Retina (tissue), 1 donor: ENCODE results near the gene SHROOM3.
"Not testable (repeated sequence)": the region's sequence is repeated elsewhere in the genome, so short reads cannot be mapped to it uniquely, and the experiment has no call there.

Experiments
- DNase-seq: peaks from one replicate; pipeline ENCODE4 v3.0.0-alpha.2; 2016

Gene SHROOM3

DNA sequence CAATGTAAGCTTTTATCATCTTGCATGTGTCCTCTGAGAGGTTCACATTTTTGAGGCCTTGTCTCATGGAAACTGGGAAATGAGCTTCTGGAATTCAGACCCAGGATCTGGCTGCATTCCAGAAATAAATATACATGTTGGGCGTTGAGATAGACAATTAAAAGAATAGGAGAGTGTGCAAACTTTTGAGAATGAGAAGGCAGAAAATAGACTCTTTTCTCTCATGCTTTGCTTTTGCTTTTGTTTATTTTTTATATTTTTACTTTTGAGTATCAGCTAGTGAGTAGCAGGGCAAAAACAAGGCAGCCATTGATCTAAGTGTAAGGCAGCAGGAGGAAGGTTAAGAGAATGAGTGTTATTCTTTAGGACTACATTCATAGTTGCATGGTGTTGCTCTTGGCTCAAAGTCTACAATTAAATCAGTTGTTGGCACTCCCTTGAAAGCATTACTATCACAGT is 12.4 kb downstream of the SHROOM3 start:
- no peak for DNase-seq

DNA sequence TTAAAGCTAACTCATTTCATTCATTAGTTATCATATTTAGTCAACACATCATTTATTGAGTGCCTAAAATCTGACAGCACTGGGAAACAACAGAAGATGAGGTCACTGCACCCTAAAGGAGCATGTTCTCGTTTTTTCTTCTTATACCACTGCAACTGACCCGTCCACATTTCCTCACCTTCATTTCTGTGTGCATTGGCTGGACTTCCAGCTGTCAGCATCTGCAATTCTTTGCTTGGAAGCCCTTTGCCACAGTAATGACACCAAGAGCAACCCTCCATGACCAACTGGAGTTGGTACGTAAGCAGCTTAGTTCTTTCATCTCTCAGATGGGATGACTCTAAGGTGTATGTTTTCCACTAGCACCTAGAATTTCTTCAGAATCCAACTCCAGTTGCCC is 13.2 kb downstream of the SHROOM3 start:
- no peak for DNase-seq

DNA sequence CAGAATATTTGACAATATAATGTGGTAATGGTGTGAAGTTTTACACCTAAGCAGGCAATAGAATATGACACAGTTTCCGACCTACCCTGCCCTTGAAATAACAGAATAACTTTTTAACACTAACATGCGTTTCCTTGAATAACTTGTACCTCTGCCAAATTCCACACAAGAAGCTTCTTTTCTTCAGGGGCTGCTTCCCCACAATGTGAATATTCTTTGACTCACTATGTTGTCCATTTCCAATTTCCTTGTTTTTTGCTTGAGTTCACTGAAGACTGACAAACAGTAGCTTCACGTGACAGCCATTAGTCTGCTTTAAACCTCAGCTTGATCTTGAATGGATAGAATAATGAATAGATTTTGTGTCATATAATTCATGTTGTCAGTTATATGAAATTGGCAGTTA is 14.3 kb downstream of the SHROOM3 start:
- DNase-seq: peak; percentile 50

DNA sequence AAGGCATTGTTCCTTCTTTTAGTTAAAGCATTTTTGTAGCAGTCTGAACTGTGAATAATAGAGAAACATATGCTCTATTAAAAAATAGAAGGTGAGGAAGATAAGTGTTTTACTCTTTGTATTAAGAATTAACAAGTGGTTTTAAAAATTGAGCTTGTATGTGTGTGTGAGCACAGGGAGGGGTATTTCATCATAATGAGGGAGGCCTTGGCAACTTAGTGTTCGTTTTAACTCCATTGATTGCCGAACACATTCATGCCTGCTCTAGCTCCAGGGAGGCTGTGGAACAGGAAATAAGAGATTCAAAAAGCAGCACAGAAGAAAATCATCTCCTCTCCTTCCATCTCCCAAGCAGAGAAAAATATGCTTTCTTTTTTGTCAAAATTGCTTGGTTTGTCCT is 14.8 kb downstream of the SHROOM3 start:
- DNase-seq: peak; percentile 58

DNA sequence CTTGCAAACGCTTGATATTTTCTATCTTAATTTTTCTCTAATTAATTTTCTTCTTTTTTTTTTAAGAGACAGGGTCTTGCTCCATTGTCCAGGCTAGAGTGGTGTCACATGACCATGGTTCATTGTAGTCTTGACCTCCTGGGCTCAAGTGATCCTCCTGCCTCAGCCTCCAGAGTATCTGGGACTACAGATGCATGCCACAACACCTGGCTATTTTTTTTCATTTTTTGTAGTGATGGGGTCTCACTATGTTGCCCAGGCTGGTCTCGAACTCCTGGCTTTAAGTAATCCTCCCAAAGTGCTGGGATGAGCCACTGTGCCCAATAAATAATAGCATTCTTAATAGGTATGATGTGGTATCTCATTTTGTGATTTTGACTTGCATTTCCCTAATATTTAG is 18.2 kb downstream of the SHROOM3 start:
- DNase-seq: no peak

DNA sequence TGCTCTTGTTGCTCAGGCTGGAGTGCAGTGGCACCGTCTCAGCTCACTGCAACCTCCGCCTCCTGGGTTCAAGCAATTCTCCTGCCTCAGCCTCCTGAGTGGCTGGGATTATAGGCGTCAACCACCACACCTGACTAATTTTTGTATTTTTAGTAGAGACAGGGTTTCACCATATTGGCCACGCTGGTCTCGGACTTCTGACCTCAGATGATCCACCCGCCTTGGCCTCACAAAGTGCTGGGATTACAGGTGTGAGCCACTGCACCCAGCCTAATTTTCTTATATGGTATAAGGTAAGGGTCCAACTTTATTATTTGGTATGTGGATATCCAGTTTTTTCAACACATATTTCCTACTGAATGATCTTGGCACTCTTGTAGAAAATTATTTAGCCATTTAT is 19.0 kb downstream of the SHROOM3 start:
- DNase-seq: not testable (repeated sequence)

DNA sequence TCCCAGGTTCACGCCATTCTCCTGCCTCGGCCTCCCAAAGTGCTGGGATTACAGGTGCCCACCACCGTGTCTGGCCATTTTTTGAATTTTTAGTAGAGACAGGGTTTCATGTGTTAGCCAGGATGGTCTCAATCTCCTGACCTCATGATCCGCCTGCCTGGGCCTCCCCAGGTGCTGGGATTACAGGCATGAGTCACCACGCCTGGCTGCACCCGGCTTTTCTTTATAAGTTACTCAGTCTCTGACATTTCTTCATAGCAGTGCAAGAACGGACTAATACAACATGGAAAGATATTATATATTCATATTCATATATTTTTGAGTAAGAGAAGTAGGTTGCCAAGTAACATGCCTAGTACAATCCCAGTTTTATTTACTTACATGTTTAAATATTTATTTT is 22.9 kb downstream of the SHROOM3 start:
- DNase-seq: no peak

DNA sequence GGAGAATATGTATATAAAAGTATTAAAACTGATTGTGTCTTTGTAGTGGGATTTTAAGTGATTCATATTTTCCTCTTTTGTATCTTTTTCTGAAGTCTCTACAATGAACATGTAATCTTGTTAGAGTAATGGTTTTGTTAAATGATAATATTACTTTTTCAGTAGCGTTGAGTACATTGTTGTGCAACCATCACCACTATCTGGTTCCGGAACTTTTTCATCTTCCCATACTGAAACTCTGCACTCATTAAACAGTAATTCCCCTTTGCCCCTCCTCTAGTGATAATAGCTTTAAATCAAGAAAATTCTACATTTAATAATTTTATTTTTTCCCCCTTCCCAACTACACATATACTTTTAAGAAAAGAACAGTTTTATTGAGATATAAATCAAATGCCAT is 23.3 kb downstream of the SHROOM3 start:
- no peak for DNase-seq

DNA sequence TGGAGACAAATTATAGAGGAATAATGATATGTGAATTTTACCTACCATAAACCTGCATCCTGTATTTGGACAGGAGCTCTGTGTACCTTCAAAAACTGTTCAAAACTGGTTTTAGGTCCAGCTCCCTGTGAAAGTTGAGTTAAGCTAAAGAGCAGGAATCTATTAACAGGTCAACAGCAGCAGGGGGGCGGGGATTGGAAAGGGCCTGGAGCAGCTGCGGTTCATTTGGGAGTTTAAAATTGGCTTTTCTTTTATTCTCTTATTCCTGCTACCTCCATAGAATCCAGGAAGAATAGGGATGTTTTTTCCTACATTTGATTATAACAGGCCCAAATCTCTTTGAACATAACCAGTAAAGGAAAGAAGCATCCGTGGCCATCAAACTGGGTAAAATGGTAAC is 23.8 kb downstream of the SHROOM3 start:
- DNase-seq: peak; percentile 80

DNA sequence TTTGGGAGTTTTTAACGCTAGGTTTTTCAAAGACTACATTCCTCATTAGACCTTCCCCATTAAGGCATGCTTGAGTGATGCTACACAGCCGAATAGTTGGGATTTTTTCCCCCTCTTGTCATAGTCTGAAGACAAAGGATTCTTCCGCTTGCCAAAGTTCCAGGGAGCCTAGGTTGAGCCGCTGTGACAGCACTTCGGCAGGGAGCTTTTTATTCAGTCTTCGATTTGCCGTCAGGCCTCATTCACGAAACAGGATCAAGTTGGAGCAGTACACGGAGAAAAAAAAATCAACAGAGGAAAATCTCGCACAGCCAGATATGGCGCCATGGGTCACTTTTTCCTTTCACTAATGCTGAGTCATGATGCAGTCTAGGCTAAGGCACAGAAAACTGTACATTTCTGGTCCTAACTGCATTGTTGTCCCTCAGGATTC is 24.3 kb downstream of the SHROOM3 start:
- peak; percentile 90 for DNase-seq

DNA sequence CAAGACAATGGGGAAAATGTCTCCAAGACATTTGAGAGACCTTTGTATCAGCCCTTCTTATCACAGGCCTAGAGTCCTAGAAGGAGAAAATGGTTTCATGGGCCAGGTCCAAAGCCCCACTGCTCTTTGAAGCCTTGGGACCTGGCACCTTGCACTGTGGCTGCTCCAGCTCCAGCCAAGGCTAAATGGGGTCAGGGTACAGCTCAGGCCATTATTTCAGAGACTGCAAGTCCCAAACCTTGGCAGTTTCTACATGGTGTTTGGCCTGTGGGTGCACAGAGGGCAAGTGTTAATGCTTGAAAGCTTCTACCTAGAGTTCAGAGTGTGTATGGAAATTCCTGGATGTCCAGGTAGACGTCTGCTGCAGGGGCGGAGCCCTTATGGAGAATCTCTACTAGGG is 28.5 kb downstream of the SHROOM3 start:
- DNase-seq: no peak

DNA sequence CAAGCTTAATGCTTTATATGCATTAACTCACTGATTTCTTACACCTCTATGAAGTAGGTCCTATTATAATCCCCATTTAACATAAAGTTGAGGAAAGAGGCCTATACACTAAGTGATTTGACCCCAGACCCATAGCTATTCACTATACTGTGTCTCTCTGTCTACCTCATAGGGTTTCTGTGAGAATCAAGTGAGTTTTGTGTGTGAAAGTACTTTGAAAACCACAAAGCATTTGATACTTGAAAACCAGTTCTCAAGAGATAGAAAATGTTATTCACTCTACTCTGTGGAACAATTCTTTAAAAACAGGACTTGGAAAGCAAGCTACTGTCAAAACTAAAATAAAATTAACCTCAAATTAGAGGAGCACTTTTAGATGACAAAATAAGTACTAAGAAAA is 35.0 kb downstream of the SHROOM3 start:
- no peak for DNase-seq

DNA sequence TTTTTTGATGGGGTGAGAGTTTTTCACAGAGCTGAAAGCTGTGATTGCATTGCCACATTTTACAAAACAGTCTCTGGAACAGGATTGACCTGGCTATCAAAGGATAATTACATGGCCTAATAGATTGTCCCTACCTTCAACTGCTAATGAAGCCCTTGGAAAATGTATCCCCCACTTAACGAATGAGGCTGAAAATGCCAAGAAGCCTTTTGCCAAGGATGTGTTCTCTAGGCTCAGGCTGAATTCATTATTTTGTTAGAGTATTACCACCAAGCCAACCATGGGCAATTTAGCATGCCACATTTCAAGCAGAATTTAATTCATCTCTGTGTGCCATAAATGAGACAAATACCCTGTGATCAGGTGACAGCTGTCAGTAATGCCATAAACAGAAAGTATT is 35.5 kb downstream of the SHROOM3 start:
- no peak for DNase-seq

DNA sequence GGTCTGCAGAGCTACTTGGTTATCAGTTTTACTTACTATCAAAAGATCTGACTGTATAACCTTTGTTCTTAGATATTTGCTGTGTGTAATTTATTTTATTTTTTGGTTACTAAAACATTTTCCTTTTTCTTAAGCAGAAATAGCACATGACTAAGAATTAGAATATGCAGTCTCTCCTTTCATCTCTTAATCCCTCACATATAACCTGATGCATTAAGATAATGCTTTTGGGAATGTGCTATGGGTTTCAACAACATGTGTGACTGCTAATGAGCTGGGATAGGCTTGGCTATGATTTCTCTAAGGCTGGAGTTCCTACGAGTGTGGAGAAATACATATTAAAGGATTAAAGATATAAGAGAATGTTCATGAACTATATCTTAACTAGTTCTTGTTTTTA is 41.5 kb downstream of the SHROOM3 start:
- no peak for DNase-seq

DNA sequence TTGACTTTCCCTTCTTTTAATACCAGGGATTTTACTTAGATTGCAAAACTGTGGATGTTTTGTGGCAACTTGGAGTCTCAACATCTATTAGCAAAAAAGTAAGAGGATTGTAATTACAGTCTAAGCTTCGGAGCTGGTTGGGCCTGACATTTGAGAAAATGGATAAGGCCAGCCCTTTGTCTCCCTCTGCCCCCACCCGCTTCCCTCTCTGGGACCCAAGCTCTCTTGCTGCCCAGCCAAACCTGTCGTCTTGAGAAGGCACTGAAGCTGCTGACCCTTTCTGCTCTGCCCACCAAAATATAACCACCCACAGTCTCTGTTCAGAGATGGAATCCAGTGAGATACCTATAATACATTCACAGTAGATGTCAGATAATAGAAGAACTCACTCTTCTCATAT is 49.6 kb downstream of the SHROOM3 start:
- no peak for DNase-seq

DNA sequence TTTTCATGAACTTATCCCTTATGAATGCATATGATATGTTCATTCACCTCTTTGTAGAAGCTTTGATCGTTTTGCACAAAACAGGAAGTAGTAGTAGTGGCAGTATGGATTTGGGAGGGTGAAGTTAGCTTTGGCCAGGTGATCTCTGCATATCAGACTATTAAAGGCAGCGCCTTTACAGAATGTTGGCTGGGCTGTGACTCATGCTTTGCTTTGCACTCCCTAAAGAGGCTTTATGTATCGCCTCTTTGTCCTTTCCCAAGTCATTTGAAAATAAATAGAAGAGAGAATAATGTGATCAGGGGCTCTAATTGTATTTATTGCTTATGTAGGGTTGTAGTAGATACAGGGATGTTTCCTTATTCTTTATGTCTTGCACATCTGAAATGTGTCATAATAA is 50.4 kb downstream of the SHROOM3 start:
- DNase-seq: no peak

DNA sequence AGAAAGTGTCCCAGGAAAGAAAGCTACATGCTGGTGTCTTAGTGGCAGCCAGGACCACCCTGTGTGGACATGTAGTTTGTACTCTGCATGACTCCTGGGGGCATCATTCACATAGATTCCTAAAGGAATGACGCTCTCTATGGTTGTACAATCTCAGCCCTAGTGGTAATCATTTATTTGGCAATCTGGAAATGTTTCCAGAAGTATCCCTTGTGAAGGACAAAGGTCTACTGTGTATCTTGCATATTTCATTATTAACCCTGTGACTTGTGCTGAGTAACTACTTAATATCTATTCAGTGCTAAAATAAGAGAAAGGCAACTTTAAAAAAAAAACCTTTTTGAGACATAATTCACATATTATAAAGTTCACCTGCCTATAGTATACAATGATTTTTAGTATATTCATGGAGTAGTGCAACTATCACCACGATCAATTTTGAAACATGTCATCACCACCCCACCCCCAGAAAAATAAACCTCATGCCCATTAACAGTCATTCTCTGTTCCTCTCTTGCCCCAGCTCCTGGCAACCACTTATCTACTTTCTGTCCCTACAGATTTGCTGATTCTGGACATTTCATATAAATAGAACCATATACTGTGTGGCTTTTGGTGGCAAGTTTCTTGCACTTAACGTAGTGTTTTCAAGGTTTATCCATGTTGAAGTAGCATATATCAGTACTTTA is 51.7 kb downstream of the SHROOM3 start:
- no peak for DNase-seq

DNA sequence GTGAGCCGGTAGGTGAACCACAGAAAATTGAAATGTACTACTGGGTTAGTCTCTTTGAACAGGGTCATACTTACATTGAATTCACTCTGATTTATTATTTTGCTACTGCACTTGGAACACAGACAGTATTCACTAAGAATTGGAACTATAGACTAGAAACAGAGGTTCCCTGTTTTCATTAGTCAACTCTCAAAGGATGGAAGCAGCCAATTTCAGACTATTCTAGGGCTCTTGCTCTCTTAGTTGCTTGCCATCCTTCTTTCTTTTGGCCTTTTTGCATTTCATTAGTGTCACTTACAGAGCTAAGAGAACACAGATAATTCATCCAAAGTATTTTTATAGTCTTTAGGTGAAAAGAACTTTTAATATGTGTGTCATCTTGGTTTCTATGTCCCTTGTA is 52.6 kb downstream of the SHROOM3 start:
- DNase-seq: no peak

DNA sequence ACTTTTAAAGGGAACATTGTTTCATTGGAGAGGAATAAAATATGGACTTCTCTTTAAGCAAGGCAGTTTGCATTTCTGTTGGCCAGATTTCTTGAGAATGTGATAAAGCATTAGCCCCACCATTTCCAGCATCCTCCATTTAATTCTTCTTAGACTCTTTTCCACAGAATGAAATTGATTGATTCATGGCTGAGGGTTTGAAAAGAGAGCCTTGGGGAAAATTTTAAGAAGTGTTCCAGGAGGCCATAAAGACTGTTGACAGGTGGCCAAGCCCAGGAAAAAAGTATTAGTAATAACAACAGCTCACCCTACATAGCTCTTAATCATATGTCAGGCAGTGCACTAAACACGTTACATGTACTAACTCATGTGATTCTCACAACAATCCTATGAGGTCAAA is 53.4 kb downstream of the SHROOM3 start:
- DNase-seq: no peak

DNA sequence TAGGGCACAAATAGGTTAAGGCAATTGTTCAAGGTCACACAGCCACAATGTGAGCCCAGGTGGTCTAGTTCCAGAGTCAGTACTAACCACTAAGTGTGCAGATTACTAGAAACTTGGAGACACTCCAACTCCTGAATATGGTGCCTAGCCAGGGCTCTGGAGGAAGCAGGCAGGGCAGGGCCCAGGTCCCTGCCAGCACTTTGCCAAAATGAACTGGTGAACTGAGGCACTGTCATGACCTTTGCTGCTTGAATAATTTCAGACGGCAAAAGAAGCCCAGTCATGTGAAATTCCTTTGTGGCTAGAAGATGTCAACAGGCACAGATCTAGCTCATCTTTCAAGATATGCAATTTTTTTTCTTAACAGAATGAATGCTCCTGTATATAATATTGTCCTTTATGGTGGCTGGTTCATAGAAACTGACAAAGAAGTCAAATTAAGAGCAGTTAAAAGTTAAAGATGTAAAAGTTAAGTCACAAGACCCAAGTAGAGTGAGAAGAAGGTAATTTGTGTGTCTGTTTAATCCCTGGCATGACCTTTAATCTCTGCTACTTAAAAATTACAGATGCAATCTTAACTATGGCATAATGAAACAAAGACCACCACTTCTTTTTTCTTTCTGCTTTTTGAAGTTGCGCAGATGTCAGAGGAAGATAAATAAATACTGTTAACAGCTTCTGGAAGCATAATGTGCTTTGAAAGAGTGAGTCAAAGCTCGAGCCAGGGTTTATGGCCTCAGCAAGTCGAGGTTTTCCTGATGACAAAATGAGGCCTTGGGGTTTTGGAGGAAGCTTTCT is 54.1 kb downstream of the SHROOM3 start:
- no peak for DNase-seq

DNA sequence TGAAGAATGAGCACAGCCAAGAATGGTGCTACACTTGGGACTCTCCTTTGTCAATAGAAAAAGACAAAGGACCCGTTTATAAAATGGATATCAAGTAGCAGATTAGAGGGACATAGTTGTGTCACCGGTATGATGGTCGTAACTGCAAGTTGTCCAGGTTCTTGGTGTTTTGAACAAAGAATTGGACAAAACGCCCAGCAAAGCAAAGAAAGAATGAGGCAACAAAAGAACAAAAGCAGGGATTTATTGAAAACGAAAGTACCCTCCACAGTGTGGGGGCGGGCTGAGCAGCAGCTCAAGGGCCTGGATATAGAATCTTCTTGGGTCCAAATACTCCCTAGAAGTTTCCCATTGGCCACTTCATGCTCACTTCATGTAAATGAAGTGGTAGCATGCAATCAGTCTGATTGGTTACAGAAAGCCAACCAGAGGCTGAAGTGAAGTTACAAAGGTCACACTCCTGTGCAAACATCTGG is 54.7 kb downstream of the SHROOM3 start:
- no peak for DNase-seq

DNA sequence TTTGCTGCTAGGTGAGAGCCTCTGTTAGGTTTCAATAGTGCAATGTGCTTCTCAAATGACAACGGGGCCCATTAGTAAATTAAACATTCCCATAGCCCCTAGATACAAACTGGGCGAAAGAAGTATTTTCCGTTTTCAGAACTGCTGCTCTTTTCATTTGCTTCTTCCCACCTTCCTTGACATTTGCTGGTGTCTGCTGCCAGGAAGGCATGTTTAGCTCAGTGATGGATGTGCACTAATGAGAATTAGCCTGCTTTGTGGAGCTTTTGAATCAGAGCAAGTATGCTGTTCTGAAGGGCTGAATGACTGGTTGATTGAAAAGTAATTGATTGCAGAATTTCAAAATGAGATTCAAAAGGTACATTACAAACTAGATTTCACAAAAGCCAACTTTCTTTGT is 57.0 kb downstream of the SHROOM3 start:
- DNase-seq: no peak

DNA sequence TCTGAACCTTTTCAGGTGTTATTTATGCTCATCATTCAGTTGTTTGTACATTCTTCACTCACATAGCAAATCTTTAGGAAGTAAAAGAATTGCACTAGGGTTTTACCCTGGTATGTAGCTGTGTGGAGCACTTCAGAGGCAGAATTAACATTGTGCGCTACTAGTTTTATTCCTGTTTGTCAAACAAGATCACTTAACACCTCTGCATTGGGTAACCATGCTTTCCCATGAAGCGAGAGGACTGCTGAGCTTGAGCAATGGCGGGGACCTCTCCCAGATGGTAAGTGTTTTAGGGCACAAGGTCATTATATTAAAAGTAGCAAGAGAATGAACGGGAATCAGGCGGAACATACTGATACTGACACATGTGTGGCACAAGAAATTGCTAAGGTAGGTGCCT is 59.2 kb downstream of the SHROOM3 start:
- DNase-seq: no peak

DNA sequence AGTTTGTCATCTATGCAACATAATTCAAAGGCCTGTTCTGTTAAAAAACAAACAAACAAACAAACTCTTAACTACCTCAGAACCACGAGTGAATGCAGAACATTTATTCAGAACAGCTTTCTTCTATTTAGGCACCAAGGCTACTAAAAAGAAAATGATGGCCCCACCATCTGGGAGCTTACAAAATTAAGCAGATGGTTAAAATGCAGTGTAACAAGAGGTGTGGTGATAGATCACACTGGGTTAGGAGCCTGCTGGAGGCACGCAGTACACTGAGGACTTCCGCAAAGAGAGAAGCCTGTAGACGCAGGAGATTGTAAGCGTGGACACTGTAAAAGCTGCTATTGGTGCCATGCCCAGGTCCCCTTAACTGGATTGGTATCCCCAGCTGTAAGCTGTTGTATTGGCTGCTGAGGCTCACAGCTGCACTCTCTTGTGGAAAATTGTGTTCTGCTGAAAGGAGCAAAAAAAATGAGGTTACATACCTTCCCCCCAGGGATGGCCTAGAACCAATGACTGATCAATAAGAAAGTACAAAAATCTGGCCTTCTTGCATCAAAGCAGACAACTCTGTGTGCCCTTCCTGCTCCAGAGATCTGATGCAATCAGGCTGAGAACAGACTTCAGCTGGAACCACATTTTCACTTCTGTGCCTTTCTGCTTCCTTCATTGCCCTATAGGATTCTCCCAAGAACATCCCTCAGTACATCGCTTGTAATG is 60.0 kb downstream of the SHROOM3 start:
- no peak for DNase-seq
